Neutrophil (primary cell): ENCODE measurements around the gene LTBP2.

Experiments used
- H3K27ac ChIP-seq: fragments of 200-600 bp; sonication (generic); 2 replicates; pipeline ENCODE4 v1.5.1; 2016; ENCODE audit warnings: mild to moderate bottlenecking, moderate library complexity
- H3K27me3 ChIP-seq: fragments of 200-600 bp; sonication (generic); 2 replicates; pipeline ENCODE4 v1.6.0; 2016; ENCODE audit warnings: mild to moderate bottlenecking
- H3K36me3 ChIP-seq: fragments of 200-600 bp; sonication (generic); 2 replicates; pipeline ENCODE4 v1.5.1; 2017
- H3K4me1 ChIP-seq, 2 experiments: fragments of 200-600 bp in 1 of 2; sonication (generic) in 1 of 2; 1 replicate in 1 of 2; 2 replicates in 1 of 2; pipeline versions ENCODE4 v1.5.1 to v1.6.1; 2013 to 2016; ENCODE audit warnings: low read depth in 1 of 2, low read length in 1 of 2, mild to moderate bottlenecking in 1 of 2, moderate library complexity in 1 of 2; ENCODE audit not compliant: control insufficient read depth in 1 of 2, insufficient read depth in 1 of 2
- H3K4me3 ChIP-seq, 2 experiments: fragments of 200-600 bp in 1 of 2; sonication (generic) in 1 of 2; 1 replicate in 1 of 2; 2 replicates in 1 of 2; pipeline ENCODE4 v1.5.1; 2013 to 2016; ENCODE audit warnings: low read depth in 1 of 2, low read length in 1 of 2, mild to moderate bottlenecking in 1 of 2, moderate library complexity in 1 of 2
- H3K9me3 ChIP-seq: fragments of 200-600 bp; sonication (generic); 2 replicates; pipeline ENCODE4 v1.5.1; 2016
- CTCF ChIP-seq: fragments of 200-600 bp; sonication (generic); IDR thresholded peaks from 2 replicates; pipeline ENCODE4 v1.5.1; 2016; ENCODE audit warnings: antibody characterized with exemption

LTBP2 gene

GRCh38 chr14:74569806-74570591 is 42.0 kb downstream of the LTBP2 start:
- H3K27ac ChIP-seq: no peak overlapping the region
- H3K4me1 ChIP-seq: no peaks in the 10 kb centered on the region
- no peak for TF ChIP-seq CTCF
- H3K27me3 ChIP-seq: peaks cover 56% of the 10 kb centered on the region
- no peaks in the 10 kb centered on the region for H3K9me3 ChIP-seq
- no peaks in the 10 kb centered on the region for H3K36me3 ChIP-seq
- H3K4me3 ChIP-seq: no peak overlapping the region

DNA sequence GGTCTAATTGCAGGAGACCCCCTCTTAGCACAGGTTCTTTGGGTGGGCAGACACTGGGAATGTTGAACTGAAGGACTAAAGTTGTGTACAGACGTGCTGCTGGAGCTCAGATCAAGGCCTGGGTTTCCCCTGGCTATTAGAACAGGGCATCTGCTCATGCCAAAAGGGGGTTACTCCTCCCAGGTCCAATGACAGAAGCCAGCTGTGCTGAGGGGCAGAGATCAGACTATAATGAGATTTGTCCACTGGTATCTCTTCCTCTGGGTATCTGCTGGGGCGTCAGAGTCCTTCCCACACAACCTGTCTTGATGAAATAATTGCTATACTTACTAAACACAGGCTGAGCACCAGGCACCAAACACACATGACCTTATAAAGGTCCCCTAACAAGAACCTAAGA is 42.6 kb downstream of the LTBP2 start:
- Histone ChIP-seq H3K36me3 (no peaks in the 10 kb centered on the region), H3K4me1 (no peaks in the 10 kb centered on the region), H3K27ac (no peak overlapping the region), H3K27me3 (peaks cover 54% of the 10 kb centered on the region), H3K9me3 (no peaks in the 10 kb centered on the region), H3K4me3 (no peak overlapping the region)
- TF ChIP-seq CTCF: no peak

DNA sequence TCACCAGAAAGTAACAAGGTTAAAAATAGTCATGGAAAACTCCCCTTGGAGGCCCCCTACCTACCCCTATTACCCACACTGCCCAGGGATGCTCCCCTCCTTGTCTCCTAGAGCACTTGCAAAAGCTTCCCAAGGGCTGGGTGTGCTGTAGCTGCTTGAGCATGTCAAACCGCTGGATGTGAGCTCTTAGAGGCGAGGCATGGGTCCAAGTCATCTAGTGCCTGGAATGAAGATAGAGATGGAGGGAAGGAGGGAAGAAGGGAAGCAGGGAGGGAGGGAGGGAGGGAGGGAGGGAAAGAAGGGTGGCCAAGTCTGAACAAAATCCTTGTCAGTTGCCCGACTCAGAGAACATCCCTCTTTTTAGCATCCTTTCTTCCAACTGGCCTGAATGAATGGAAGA is 43.1 kb downstream of the LTBP2 start:
- Histone ChIP-seq H3K9me3 (no peaks in the 10 kb centered on the region), H3K36me3 (no peaks in the 10 kb centered on the region), H3K27me3 (peaks cover 49% of the 10 kb centered on the region), H3K4me3 (no peak overlapping the region), H3K4me1 (no peaks in the 10 kb centered on the region), H3K27ac (no peak overlapping the region)
- no peak for TF ChIP-seq CTCF

- Histone ChIP-seq H3K9me3 (no peaks in the 10 kb centered on the region), H3K27ac (no peak overlapping the region), H3K27me3 (peaks cover 44% of the 10 kb centered on the region), H3K36me3 (no peaks in the 10 kb centered on the region), H3K4me3 (no peak overlapping the region), H3K4me1 (no peaks in the 10 kb centered on the region)
- no peak for TF ChIP-seq CTCF
Measured at GRCh38 chr14:74568380-74568649, 43.7 kb downstream of the LTBP2 start.

DNA sequence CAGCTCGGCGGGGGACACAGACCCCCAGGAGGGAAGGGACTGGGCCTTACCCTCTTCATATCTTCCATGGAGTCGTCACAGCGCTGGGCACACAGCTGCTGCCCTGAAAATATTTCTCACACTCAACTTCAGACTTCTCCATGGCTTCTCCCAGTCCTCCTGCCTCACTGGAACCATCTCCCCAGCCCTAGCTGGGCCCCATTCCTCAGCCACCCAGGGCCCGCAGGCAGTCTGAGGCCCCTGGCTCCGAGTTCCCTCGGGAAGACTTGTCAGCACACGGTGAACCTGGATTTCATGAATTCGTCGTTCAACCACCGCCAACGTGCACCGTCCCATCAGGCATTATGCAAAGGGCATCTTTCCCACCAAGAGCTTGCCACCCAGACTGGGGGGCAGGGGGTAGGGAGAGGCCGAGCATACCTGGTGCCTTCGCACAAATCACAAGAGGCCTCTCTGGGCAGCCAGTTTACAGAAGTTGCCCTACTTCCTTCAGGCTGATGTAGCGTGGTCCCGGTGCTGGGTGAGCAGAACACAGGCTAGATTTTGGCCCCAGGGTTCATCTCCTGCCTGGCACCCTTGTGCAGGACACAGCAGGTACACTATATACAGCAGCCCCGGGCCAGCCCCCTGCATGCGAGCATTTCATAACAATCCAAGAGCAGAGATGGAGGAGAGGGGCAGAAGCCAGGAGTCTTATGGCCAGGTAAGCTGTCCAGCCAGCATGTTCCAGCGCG is 44.2 kb downstream of the LTBP2 start:
- Histone ChIP-seq H3K9me3 (no peaks in the 10 kb centered on the region), H3K4me1 (no peaks in the 10 kb centered on the region), H3K27me3 (peaks cover 39% of the 10 kb centered on the region), H3K4me3 (no peak overlapping the region), H3K27ac (no peak overlapping the region), H3K36me3 (no peaks in the 10 kb centered on the region)
- TF ChIP-seq CTCF: no peak
